ENCODE measurements around the gene ITGAE. TPM values are rescaled to one million over a fixed set of nuclear protein-coding genes. Genes with fewer than 3 reads are reported as not detected.

ITGAE gene
- total RNA-seq, result 14.2 TPM
- 10 to 100 TPM; 32.5 to 46.4 (median 38.9) TPM for polyA plus RNA-seq

GRCh38 chr17:3800362-3801271, at the start of gene ITGAE:
Gene ITGAE, minus strand, starts transcription at chr17:3801188. Its CDS starts 44 bp downstream, at chr17:3801144.
- Mint-ChIP-seq H3K36me3 (no peaks in the 10 kb centered on the region), H3K4me1 (peaks cover 0 to 23% (median 8%) of the 10 kb centered on the region in 4 donors), H3K27me3 (no peaks in the 10 kb centered on the region), H3K4me3 (peak within 1 kb of the TSS in 2 of 4 donors; percentile 7 to 28), H3K27ac (peak within 1 kb of the TSS in 2 of 3 donors; percentile 69 to 93), H3K9me3 (no peaks in the 10 kb centered on the region)
- Histone ChIP-seq H3K36me3 (ENCODE audit: control insufficient read depth, insufficient read depth, low read length) (no peaks in the 10 kb centered on the region), H3K27ac (ENCODE audit: insufficient read depth, low read length, poor library complexity, severe bottlenecking) (no peak within 1 kb of the TSS), H3K27me3 (ENCODE audit: control insufficient read depth, insufficient read depth, low read length) (no peaks in the 10 kb centered on the region), H3K4me3 (ENCODE audit: low read depth, low read length) (no peak within 1 kb of the TSS), H3K4me1 (ENCODE audit: control insufficient read depth, insufficient read depth, low read length, poor library complexity, severe bottlenecking) (peaks cover 12% of the 10 kb centered on the region), H3K9me3 (ENCODE audit: control insufficient read depth in 2 of 2, low read length in 2 of 2) (no peaks in the 10 kb centered on the region)
- ATAC-seq (ENCODE audit: low read depth in 2 of 2) (no peak), DNase-seq (no peak)

GRCh38 chr17:3848229-3848835, 47.3 kb upstream of the ITGAE start:
- H3K9me3 ChIP-seq (ENCODE audit: control insufficient read depth in 2 of 2, low read length in 2 of 2), result no peaks in the 10 kb centered on the region
- peak overlapping the region in 1 of 4 donors; percentile 63 for H3K4me3 Mint-ChIP-seq
- H3K27me3 Mint-ChIP-seq, result peaks cover 31% of the 10 kb centered on the region
- peaks cover 10 to 31% (median 25%) of the 10 kb centered on the region in 4 donors for H3K4me1 Mint-ChIP-seq
- H3K4me1 ChIP-seq (ENCODE audit: control insufficient read depth, insufficient read depth, low read length, poor library complexity, severe bottlenecking), result peaks cover 18% of the 10 kb centered on the region
- H3K27ac ChIP-seq (ENCODE audit: insufficient read depth, low read length, poor library complexity, severe bottlenecking), result no peak overlapping the region
- H3K36me3 ChIP-seq (ENCODE audit: control insufficient read depth, insufficient read depth, low read length), result no peaks in the 10 kb centered on the region
- no peaks in the 10 kb centered on the region for H3K27me3 ChIP-seq (ENCODE audit: control insufficient read depth, insufficient read depth, low read length)
- no peak overlapping the region for H3K27ac Mint-ChIP-seq
- ATAC-seq (ENCODE audit: low read depth in 2 of 2) (no peak), DNase-seq (no peak)
- H3K4me3 ChIP-seq (ENCODE audit: low read depth, low read length), result no peak overlapping the region
- H3K9me3 Mint-ChIP-seq, result no peaks in the 10 kb centered on the region
- H3K36me3 Mint-ChIP-seq, result peaks cover 8% of the 10 kb centered on the region

GRCh38 chr17:3847165-3847670, 46.2 kb upstream of the ITGAE start:
- no peak overlapping the region for H3K27ac Mint-ChIP-seq
- Histone ChIP-seq H3K9me3 (ENCODE audit: control insufficient read depth in 2 of 2, low read length in 2 of 2) (no peaks in the 10 kb centered on the region), H3K27ac (ENCODE audit: insufficient read depth, low read length, poor library complexity, severe bottlenecking) (no peak overlapping the region), H3K36me3 (ENCODE audit: control insufficient read depth, insufficient read depth, low read length) (peaks cover 6% of the 10 kb centered on the region), H3K4me3 (ENCODE audit: low read depth, low read length) (no peak overlapping the region), H3K27me3 (ENCODE audit: control insufficient read depth, insufficient read depth, low read length) (no peaks in the 10 kb centered on the region), H3K4me1 (ENCODE audit: control insufficient read depth, insufficient read depth, low read length, poor library complexity, severe bottlenecking) (peaks cover 18% of the 10 kb centered on the region)
- peaks cover 29% of the 10 kb centered on the region for H3K27me3 Mint-ChIP-seq
- H3K36me3 Mint-ChIP-seq, result peaks cover 8% of the 10 kb centered on the region
- ATAC-seq (ENCODE audit: low read depth in 2 of 2) (no peak), DNase-seq (no peak)
- H3K4me1 Mint-ChIP-seq, result peaks cover 10 to 31% (median 25%) of the 10 kb centered on the region in 4 donors
- no peaks in the 10 kb centered on the region for H3K9me3 Mint-ChIP-seq
- H3K4me3 Mint-ChIP-seq, result peak overlapping the region; percentile 41 to 86 (median 51)

GRCh38 chr17:3846437-3847164, 45.6 kb upstream of the ITGAE start:
- H3K27ac Mint-ChIP-seq, result peak overlapping the region; percentile 51 to 89 (median 60)
- ATAC-seq (ENCODE audit: low read depth in 2 of 2) (no peak), DNase-seq (no peak)
- Histone ChIP-seq H3K27me3 (ENCODE audit: control insufficient read depth, insufficient read depth, low read length) (no peaks in the 10 kb centered on the region), H3K4me1 (ENCODE audit: control insufficient read depth, insufficient read depth, low read length, poor library complexity, severe bottlenecking) (peaks cover 18% of the 10 kb centered on the region), H3K9me3 (ENCODE audit: control insufficient read depth in 2 of 2, low read length in 2 of 2) (no peaks in the 10 kb centered on the region), H3K27ac (ENCODE audit: insufficient read depth, low read length, poor library complexity, severe bottlenecking) (peak overlapping the region; percentile 72), H3K4me3 (ENCODE audit: low read depth, low read length) (peak overlapping the region; percentile 59), H3K36me3 (ENCODE audit: control insufficient read depth, insufficient read depth, low read length) (peaks cover 6% of the 10 kb centered on the region)
- H3K36me3 Mint-ChIP-seq, result peaks cover 8% of the 10 kb centered on the region
- no peaks in the 10 kb centered on the region for H3K9me3 Mint-ChIP-seq
- H3K4me1 Mint-ChIP-seq, result peaks cover 10 to 31% (median 24%) of the 10 kb centered on the region in 4 donors
- peak overlapping the region; percentile 93 to 96 (median 94) for H3K4me3 Mint-ChIP-seq
- H3K27me3 Mint-ChIP-seq, result peaks cover 23% of the 10 kb centered on the region

GRCh38 chr17:3845621-3846436, 44.8 kb upstream of the ITGAE start, which contains the start of gene NCBP3:
Gene NCBP3, minus strand, starts transcription at chr17:3846246. Its CDS starts 23 bp downstream, at chr17:3846223.
- no peaks in the 10 kb centered on the region for H3K9me3 Mint-ChIP-seq
- Histone ChIP-seq H3K9me3 (ENCODE audit: control insufficient read depth in 2 of 2, low read length in 2 of 2) (no peaks in the 10 kb centered on the region), H3K36me3 (ENCODE audit: control insufficient read depth, insufficient read depth, low read length) (peaks cover 12% of the 10 kb centered on the region), H3K27me3 (ENCODE audit: control insufficient read depth, insufficient read depth, low read length) (no peaks in the 10 kb centered on the region), H3K4me3 (ENCODE audit: low read depth, low read length) (peak within 1 kb of the TSS; percentile 82), H3K4me1 (ENCODE audit: control insufficient read depth, insufficient read depth, low read length, poor library complexity, severe bottlenecking) (peaks cover 18% of the 10 kb centered on the region), H3K27ac (ENCODE audit: insufficient read depth, low read length, poor library complexity, severe bottlenecking) (peak within 1 kb of the TSS; percentile 72)
- H3K4me1 Mint-ChIP-seq, result peaks cover 10 to 37% (median 27%) of the 10 kb centered on the region in 4 donors
- H3K36me3 Mint-ChIP-seq, result peaks cover 8% of the 10 kb centered on the region
- ATAC-seq (ENCODE audit: low read depth in 2 of 2) (peak; percentile 98), DNase-seq (peak; percentile 84 to 96 (median 89))
- peaks cover 15% of the 10 kb centered on the region for H3K27me3 Mint-ChIP-seq
- peak within 1 kb of the TSS; percentile 82 to 92 (median 89) for H3K27ac Mint-ChIP-seq
- peak within 1 kb of the TSS; percentile 93 to 96 (median 94) for H3K4me3 Mint-ChIP-seq

GRCh38 chr17:3845291-3845620, 44.3 kb upstream of the ITGAE start:
- Histone ChIP-seq H3K27ac (ENCODE audit: insufficient read depth, low read length, poor library complexity, severe bottlenecking) (peak overlapping the region; percentile 72), H3K27me3 (ENCODE audit: control insufficient read depth, insufficient read depth, low read length) (no peaks in the 10 kb centered on the region), H3K4me3 (ENCODE audit: low read depth, low read length) (peak overlapping the region; percentile 82), H3K36me3 (ENCODE audit: control insufficient read depth, insufficient read depth, low read length) (peaks cover 17% of the 10 kb centered on the region), H3K4me1 (ENCODE audit: control insufficient read depth, insufficient read depth, low read length, poor library complexity, severe bottlenecking) (peaks cover 18% of the 10 kb centered on the region), H3K9me3 (ENCODE audit: control insufficient read depth in 2 of 2, low read length in 2 of 2) (no peaks in the 10 kb centered on the region)
- Mint-ChIP-seq H3K36me3 (peaks cover 14% of the 10 kb centered on the region), H3K9me3 (no peaks in the 10 kb centered on the region), H3K4me3 (peak overlapping the region; percentile 93 to 96 (median 94)), H3K4me1 (peaks cover 15 to 43% (median 32%) of the 10 kb centered on the region in 4 donors), H3K27ac (peak overlapping the region; percentile 82 to 92 (median 89)), H3K27me3 (peaks cover 15% of the 10 kb centered on the region)
- ATAC-seq (ENCODE audit: low read depth in 2 of 2) (no peak), DNase-seq (peak in 2 of 3 donors; percentile 24 to 66)
